ENCODE measurements around the gene ZBTB9.

ZBTB9 gene

DNA sequence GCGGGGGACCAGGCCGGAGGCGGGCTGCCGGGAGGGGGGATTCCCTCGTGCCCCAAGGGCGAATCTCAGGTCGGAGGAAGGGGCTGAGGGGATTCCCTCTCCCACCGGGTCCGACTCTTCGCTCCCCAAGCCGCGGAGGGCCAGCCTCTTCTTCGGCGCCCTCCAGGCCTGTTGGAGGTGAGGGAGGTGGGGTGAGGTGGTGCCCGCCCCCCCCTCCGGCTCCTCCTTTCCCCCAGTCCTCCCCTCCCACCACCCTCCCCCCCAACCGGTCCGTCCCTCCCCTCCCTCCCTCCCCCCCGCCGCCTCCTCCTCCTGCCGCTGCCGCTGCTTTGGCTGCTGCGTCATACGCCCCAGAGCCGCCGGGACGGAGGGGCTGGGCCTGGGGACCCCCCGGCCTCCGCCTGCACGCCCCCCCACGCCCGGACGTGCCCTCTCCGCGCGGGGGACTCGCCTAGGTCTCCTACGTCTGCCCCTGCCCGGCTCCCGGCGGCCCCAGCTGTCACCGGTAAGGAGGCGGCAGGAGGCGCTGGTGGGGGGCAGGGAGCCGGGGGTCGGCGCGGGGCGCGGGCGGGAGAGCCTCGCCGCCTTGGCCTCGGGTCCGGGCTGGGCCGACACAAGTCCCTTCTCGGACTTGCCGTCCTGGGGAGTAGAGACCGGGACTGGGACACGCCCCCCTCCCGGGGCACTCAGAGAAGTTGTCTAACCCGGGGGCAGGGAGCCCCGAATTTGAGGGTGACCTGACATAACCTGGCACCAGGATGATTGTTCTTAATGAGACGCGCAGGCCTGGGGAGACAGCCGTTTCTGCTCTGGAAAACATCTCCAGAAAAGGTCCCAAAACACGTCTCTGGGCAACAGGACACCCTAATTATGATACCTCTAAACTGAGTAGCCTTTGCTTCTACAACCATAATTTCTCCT, 43.4 kb upstream of the ZBTB9 start, which contains the start of gene PHF1:
Gene PHF1, plus strand, starts transcription at position 304 of the 921 bp plus-strand sequence. CDS start 1,250 bp downstream, outside the sequence.
- TF ChIP-seq, protein P1, sequence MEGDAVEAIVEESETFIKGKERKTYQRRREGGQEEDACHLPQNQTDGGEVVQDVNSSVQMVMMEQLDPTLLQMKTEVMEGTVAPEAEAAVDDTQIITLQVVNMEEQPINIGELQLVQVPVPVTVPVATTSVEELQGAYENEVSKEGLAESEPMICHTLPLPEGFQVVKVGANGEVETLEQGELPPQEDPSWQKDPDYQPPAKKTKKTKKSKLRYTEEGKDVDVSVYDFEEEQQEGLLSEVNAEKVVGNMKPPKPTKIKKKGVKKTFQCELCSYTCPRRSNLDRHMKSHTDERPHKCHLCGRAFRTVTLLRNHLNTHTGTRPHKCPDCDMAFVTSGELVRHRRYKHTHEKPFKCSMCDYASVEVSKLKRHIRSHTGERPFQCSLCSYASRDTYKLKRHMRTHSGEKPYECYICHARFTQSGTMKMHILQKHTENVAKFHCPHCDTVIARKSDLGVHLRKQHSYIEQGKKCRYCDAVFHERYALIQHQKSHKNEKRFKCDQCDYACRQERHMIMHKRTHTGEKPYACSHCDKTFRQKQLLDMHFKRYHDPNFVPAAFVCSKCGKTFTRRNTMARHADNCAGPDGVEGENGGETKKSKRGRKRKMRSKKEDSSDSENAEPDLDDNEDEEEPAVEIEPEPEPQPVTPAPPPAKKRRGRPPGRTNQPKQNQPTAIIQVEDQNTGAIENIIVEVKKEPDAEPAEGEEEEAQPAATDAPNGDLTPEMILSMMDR (IDR thresholded peaks at IDR 0.05; ENCODE audit: extremely low read depth, insufficient read depth, missing control alignments) = no peak
- in situ Hi-C loops (cut with MboI; ENCODE audit: low pct_unique_long_range_greater_than_20kb, low sequenced_read_pairs, unreplicated experiment) = no loop called here
- DNase-seq (ENCODE audit: low spot score) = peak; percentile 91

DNA sequence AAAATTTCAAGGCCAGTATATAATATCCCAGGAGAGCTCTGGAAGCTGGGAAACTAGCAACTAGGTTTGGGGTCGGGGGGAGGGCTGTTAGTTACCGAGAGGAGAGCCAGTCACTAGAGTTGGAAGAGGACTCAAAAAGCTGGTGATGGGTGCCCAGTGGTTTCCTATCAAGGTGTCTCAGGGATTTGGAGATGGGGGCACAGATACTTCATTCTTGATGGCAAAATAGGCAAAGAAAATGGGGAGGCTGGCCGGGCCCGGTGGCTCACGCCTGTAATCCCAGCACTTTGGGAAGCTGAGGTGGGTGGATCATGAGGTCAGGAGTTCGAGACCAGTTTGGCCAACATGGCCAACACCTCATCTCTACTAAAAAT, 42.8 kb upstream of the ZBTB9 start:
- TF ChIP-seq, protein P1 (IDR thresholded peaks at IDR 0.05; ENCODE audit: extremely low read depth, insufficient read depth, missing control alignments) = no peak
- no peak for DNase-seq (ENCODE audit: low spot score)
- in situ Hi-C loops (cut with MboI; ENCODE audit: low pct_unique_long_range_greater_than_20kb, low sequenced_read_pairs, unreplicated experiment) = no loop called here

DNA sequence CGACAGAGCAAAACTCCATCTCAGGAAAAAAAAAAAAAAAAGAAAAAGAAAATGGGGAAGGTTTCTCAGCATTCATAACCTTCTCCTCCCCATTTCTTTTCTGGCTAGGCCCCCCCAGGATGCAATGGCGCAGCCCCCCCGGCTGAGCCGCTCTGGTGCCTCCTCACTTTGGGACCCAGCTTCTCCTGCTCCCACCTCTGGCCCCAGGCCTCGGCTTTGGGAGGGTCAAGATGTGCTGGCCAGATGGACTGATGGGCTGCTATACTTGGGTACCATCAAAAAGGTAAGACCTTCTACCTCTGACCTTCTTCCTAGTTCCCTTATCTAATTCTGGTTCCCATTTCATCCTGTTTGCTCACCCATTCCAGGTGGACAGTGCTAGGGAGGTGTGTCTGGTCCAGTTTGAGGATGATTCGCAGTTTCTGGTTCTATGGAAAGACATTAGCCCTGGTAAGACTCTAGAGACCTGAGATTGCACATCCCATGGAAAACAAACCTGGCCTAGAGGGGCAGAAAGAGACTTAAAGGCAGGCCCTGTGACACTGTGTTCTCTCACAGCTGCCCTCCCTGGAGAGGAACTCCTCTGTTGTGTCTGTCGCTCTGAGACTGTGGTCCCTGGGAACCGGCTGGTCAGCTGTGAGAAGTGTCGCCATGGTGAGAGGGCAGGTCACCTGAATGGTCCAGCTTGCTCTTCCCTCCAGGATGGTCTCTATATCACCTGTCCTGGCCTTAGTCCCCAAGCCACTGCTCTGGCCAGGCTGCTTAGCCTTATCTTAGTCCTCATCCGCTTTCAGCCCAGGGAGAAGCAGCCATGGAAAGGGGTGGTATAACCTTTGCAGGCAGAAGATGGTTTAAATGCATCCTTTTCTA, 42.0 kb upstream of the ZBTB9 start:
- TF ChIP-seq, protein P1 (IDR thresholded peaks at IDR 0.05; ENCODE audit: extremely low read depth, insufficient read depth, missing control alignments) = no peak
- no peak for DNase-seq (ENCODE audit: low spot score)
- in situ Hi-C loops (cut with MboI; ENCODE audit: low pct_unique_long_range_greater_than_20kb, low sequenced_read_pairs, unreplicated experiment) = no loop called here

DNA sequence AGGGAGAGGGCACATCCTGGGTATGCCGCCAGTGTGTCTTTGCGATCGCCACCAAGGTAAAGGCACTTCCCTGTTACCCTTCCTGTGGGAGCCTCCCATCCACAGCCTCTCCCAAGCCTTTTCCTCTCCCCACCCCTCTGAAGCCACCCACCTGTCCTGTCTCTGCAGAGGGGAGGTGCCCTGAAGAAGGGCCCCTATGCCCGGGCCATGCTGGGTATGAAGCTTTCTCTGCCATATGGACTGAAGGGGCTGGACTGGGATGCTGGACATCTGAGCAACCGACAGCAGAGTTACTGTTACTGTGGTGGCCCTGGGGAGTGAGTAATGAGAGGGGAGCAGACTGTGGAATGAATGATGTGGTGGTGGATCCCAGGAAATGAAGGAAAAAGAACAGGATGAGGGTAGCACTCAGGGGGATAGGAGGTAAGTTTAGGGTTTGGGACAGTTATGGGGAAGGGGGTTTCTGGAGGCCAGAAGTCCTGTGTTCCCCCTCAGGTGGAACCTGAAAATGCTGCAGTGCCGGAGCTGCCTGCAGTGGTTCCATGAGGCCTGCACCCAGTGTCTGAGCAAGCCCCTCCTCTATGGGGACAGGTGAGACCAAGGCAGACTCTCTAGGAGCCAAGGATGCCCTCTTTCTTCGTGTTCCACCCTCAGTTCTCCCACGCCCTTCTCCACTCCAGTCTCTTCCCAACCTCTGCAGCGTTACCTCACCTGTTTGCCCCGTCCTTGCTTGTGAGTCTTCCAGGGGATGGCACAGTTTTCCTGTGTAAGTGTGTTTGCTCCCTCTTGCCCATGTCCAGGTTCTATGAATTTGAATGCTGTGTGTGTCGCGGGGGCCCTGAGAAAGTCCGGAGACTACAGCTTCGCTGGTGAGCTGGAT, 40.9 kb upstream of the ZBTB9 start:
- in situ Hi-C loops (cut with MboI; ENCODE audit: low pct_unique_long_range_greater_than_20kb, low sequenced_read_pairs, unreplicated experiment) = no loop called here
- DNase-seq (ENCODE audit: low spot score) = no peak
- TF ChIP-seq, protein P1 (IDR thresholded peaks at IDR 0.05; ENCODE audit: extremely low read depth, insufficient read depth, missing control alignments) = no peak

DNA sequence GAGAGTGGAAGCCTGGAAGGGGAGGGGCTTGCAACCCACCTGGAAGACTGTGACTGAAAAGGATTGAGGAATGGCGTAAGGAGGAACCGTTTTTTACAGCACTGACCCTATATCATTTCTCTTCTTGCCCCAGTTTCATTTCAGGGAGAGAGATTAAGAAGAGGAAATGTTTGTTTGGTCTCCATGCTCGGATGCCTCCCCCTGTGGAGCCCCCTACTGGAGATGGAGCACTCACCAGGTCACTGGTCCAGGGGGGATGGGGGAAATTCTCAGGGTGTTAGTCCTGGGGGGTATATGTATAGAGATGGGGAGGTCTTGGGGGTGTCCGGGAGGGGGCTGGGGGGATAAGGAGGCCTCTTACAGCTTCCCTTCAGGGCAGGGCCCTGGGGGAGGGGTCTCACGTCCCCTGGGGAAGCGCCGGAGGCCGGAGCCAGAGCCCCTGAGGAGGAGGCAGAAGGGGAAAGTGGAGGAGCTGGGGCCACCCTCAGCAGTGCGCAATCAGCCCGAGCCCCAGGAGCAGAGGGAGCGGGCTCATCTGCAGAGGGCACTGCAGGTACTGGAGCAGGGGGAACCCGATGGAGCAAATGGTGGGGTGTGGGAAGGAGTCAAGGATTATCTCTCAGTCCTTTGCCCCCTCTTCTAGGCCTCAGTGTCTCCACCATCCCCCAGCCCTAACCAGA, 39.6 kb upstream of the ZBTB9 start:
- TF ChIP-seq, protein P1 (IDR thresholded peaks at IDR 0.05; ENCODE audit: extremely low read depth, insufficient read depth, missing control alignments) = peak; percentile 40
- in situ Hi-C loops (cut with MboI; ENCODE audit: low pct_unique_long_range_greater_than_20kb, low sequenced_read_pairs, unreplicated experiment) = no loop called here
- no peak for DNase-seq (ENCODE audit: low spot score)

Data from GM13977 (cell line).